GM18511 (cell line): ENCODE measurements around the gene TCF7L1.
A peak's percentile ranks its signal among the peaks of the same experiment; 100 is the strongest.
"Not testable (repeated sequence)": the region's sequence is repeated elsewhere in the genome, so short reads cannot be mapped to it uniquely, and the experiment has no call there.

Experiments used
- ATAC-seq: cut with Tn5 transposase; IDR thresholded peaks from one replicate; pipeline ENCODE4 v1.9.1; 2021; ENCODE audit warnings: mild to moderate bottlenecking, moderate library complexity; ENCODE audit not compliant: unreplicated experiment

The TCF7L1 gene

DNA sequence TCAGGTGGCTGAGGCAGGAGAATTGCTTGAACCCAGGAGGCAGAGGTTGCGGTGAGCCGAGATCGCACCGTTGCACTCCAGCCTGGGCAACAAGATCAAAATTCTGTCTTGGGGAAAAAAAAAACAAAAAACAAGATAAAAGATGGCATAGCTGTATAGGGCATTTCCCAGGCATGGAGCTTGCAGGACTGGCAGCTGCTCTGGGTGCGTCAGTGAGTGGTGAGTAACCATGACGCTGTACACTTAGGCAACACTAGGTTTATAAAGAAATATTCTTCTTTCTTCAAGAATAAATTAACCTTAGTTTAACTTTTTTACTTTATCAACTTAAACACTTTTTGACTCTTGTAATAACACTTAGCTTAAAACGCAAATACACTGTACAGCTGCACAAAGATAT is 179.2 kb downstream of the TCF7L1 start:
- ATAC-seq = no peak

DNA sequence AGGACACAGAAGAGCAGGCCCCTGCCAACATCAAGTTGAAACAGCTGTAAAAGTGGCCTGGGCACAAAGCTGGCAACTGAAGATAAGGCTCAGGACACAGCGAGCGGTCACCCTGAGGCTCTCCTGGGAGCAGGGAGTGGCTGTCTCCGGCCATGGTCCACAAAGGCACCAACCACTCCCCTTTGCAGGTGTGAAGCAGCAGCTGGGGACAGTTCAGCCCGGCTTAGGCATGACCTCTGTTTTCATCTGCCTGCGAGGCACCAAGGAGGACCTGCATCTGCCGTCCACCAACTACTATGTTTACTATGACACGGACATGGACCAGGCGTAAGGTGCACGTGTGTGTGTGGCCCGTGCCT is 181.7 kb downstream of the TCF7L1 start:
- no peak for ATAC-seq

DNA sequence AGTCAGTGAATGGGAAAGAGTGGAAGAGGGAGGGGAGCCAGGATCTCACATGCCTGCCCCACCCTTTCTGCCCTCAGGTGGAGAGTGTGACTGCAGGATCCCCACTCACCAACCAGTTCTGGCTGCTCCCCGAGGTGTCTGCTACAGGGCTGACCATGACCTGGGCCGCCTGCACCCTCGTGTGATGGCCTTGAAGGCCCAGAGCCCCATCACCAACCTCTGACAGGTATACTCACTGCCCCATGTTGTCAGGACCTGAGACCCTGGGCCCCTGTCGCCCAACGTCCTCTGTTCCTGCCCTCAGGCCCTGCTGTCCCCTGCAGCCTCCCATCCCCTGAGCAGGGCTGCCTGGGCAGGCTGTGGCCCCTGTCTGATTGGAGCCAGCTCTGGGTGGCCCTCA is 182.7 kb downstream of the TCF7L1 start:
- ATAC-seq = not testable (repeated sequence)

DNA sequence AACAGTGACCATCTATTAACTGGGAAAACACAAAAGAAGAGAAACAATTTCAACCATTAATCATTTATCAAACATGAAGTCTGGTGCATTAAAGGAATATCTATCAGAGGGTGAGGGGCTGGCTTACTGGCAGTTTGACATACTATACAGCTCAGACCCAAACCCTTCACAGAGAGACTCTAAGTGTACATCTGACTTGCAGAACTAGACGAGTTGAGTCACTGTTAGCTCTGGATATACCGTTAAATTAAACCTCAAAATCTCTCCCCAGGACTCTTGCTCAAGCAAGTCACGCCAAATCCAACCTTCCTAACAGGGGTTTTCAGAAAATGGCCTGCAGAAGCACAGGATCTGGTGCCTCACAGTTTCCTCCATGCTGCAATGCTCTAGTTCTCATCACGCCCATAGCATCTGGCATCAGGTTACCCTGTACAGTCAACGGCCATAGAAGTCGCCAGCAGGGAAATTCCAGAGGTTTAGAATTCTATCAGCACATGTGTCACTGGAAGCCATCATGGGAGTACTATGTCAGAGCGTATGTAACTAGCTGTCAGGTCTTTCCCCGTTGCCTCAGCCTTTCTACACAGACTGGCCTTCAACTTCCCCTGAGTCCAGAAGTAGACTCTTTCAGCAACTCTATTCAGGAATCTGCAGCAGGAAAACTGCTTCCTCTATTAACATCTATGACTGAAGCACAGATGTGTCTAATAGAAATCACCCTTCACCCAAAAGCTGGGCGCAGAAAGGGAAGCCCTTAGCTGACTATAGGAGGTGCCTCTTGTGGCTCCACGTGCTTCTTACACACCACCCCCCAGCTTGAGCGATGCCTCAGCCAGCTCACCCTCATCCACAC is 185.3 kb downstream of the TCF7L1 start:
- no peak for ATAC-seq

DNA sequence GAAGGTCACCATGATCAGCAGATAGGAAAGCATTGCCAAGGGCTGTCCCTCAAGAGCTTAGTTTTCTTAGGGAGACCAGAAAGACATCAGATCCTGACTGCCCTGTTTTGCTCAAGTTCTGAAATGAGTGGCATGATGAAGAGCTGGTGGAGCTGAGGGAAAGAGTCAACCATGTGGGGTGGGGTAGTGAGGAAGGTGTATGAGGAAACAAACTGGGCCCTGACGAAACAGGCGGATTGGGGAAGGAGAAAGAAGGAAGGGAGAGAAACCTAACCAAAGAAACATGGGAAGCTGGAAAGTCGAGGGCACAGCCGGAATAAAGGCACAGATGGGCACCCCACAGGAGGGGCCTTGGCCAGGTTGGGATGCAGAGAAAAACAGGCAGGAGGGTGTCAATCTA is 186.6 kb downstream of the TCF7L1 start:
- ATAC-seq = no peak

DNA sequence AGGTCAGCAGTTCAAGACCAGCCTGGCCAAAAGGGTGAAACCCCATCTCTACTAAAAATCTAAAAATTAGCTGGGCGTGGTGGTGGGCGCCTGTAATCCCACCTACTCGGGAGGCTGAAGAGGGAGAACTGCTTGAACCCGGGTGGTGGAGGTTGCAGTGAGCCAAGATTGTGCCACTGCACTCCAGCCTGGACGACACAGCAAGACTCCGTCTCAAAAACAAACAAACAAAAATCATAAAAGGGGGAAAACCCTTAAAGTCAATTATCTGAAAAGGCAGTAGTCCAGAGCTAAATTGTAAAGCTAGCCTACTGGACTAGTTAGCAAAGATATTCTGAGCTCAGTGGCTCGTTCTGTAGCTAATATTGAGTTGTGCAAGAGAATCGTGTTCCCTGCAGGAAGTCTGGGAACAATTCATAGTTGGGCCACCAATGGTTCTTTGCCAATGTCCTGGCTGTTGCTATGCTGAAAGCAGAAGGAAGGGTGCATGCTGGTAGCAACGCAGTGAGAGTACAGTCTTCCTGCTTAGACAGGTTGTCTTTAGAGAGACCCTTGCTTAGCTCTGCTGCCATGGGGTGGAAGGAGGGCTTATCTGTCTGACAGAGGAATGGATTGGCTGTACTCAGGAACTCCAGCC is 190.3 kb downstream of the TCF7L1 start:
- no peak for ATAC-seq

DNA sequence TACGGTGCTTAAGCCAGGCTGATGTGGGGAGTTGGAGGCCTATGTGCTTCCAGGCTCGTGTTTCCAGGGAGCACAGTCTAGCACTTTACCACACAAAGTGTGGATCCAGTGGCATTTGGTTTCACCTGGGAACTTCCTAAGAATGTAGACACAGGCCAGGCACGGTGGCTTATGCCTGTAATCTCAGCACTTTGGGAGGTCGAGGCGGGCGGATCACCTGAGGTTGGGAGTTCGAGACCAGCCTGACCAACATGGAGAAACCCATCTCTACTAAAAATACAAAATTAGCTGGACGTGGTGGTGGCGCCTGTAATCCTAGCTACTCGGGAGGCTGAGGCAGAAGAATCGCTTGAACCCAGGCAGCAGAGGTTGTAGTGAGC is 190.8 kb downstream of the TCF7L1 start:
- not testable (repeated sequence) for ATAC-seq

DNA sequence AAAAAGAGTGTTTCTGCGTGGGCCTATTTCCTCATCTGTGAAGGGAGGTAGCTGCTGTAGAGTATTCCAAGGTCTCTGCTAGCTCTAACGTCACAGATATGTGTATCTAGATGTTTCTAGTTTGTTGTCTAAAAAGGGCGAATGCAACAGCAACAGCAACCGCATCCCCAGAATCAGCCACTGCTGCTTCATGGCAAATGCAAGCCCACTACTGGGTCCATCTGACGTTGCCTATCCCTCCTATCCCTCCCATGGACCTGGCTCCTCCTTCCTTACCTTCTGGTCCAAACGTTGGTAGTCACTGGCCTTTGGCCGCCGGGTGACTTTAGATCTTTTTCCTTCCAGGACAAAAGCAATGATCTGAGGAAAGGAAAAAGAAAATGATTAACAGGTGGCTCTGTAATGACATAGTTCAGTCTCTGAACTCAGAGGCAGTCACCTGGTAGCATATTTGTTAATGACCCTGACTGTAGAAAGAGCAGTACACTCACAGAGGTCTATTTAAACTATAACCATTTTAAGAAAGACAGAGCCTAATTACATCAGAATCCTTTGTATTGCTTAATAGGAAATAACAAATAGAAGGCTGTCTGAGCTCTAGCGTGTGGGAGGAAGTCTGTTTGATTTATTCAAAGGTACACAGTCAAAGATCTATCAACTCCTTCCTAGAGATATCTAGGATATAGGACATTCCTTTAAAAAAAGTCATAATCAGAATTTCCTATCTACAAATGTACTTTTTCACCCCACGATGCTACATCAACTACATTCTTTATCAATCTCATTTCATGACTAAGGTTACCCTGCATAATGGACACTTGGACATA is 191.7 kb downstream of the TCF7L1 start:
- no peak for ATAC-seq

DNA sequence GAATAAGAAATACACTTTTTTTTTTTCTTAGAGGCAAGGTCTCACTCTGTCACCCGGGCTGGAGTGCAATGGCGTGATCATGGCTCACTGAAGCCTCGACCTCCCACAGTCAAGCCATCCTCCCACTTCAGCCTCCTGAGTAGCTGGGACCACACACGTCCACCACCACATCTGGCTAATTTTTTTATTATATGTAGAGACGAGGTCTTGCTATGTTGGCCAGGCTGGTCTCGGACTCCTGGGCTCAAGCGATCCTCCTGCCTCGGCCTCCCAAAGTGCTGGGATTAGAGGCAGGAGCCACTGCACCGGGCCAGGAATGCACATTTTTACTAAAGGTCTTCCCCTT is 192.2 kb downstream of the TCF7L1 start:
- no peak for ATAC-seq

DNA sequence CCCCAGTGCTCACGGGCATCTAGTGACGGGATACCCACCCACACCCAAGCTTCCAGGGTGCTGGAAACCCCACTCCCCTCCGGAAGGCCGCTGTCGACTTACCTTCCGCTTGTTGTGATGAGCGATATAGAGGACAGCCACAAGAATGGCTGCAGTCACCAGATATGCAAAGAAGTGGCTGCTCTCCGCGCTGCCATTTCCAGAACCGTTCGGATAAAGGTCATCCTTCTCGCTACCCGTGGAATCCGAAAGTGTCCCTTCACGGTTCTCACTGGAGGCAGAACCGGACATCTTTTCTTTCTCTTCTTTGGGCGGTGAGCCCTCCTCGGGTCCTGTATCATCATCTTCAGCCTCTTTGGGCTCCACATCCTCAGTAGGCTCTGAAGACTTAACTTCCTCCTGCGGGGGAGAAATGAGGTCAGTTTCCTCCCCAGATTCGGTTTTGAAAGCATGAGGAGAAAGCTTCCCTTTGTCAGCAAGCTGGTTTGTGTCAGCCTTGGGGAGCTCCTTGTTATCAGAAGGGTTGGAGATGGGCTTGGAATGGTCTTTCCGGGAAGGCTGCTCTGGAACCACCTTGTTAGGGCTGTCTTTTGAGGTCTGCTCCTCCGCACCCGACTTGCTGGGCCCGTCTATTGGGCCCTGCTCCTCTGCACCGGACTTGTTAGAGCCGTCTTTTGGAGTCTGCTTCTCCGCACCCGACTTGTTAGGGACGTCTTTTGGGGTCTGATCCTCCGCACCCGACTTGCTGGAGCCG is 193.4 kb downstream of the TCF7L1 start:
- peak; percentile 38 for ATAC-seq

DNA sequence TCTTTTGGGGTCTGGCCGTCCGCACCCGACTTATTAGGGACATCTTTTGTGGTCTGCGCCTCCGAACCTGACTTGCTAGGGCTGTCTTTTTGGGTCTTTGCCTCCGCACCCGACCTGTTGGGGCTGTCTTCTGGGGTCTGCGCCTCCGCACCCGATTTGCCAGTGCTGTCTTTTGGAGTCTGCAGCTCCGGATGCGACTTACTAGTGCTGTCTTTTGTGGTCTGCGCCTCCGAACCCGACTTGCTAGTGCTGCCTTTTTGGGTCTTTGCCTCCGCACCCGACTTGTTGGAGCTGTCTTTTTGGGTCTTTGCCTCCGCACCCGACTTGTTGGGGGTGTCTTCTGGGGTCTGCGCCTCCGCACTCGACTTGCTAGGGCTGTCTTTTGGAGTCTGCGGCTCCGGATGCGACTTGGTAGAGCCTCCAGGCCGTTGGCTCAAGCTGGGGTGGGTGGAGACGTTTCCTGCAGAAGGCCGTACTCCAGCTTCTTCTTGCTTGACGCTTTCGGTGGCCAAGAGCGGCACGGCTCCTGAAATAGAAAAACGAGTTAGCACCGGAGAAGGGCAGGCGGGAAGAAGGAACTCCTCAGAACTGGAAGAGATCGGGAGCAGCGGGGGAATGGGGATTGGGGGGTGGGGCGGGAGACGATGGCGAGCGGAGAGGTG is 194.1 kb downstream of the TCF7L1 start:
- peak; percentile 39 for ATAC-seq

DNA sequence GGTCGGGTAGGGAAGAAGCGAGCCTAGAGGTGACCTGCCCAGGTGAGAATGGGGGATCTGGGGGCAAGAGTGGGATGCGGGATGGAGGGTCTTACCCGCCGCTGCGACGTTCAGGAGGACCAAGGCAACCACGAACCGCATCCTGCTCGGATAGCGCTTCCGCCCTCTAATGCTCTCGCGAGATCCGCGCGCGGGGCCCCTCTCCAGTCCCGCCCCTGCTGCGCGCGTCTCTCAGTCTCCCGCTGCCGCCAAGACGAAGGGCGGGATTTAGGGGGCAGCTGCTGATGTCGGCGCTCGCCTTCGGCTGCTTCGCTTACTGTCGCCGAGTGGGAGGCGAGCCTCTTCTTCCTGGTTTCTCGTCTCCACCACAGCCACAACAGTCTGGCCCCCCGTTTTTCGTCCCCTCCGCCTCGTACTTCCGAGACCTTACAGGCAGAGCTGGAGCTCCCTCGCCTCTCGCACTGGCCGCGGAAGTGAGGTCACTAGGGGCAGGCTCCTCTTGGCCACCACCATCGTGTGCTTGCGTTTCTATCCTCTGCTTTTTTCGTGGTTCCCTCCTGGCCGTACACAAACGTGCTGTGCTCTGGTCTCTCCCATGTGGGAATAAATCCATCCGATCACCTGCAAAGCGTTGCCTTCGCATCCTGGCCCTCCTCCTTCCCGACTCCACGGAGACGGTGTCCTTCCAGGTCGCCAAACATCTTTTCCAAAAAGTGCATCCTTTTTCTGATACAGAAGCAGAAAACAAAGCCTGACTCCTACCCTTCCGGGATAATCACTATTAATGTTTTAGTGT is 194.8 kb downstream of the TCF7L1 start, which contains the start of gene TGOLN2:
TSS of gene TGOLN2 (minus strand) at position 168 of the 796 bp plus-strand sequence. CDS start at position 141, 27 bp downstream.
- ATAC-seq = peak; percentile 90

DNA sequence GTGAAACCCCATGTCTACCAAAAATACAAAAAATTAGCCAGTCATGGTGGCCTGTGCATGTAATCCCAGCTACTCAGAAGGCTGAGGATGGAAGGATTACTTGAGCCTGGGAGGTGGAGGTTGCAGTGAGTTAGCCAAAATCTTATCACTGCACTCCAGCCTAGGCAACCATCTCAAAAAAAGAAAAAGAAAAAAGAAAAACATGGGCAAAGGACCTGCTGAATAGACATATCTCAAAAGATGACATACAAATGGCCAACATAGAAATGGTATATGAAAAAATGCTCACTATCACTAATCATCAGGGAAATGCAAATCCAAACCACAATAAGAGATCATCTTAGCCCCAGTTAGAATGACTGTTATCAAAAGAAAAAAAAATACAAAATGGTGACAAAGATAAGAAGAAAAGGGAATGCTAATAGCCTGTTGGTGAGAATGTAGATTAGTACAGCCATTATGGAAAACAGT is 196.0 kb downstream of the TCF7L1 start:
- ATAC-seq = no peak

DNA sequence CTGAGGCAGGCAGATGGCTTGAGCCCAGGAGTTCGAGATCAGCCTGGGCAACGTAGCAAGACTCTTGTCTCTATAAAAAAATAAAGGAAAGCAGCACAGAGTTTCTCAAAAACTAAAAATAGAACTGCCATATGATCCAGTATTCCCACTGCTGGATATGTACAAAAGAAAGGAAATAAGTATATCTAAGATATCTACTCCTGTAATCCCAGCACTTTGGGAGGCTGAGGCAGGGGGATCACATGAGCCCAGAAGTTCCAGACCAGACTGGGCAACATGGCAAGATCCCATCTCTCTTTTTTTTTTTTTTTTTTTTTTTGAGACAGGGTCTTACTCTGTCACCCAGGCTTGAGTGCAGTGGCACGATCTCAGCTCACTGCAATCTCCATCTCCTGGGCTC is 196.5 kb downstream of the TCF7L1 start:
- ATAC-seq = not testable (repeated sequence)

DNA sequence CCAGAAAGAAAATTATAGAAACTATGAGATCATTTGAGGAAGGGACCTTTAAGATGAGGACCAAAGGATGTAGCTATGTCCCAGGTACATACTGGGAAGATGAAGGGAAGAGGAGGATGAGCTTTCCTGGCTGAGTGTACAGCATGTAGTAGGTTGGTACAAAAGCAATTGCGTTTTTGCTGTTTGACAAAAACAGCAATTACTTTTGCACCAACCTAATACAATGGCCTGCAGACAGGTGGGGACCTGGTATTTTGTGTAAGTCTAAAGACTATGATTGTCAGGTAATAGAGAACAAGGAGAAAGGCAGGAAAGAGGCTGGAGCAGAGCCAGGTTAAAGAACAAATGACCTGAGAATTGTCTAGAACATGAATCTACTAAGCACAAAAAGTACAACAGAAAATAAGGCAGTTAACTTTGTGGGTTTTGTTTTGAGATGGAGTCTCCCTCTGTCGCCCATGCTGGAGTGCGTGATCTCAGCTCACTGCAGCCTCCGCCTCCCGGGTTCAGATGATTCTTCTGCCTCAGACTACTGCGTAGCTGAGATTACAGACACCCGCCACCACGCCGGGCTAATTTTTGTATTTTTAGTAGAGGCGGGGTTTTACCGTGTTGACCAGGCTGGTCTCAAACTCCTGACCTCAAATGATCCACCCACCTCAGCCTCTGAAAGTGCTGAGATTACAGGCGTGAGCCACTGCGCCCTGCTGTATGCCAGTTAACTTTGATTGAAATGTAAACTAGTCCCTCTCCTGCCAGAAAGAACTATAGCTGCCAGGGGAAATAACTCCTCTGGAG is 197.8 kb downstream of the TCF7L1 start:
- ATAC-seq = no peak

DNA sequence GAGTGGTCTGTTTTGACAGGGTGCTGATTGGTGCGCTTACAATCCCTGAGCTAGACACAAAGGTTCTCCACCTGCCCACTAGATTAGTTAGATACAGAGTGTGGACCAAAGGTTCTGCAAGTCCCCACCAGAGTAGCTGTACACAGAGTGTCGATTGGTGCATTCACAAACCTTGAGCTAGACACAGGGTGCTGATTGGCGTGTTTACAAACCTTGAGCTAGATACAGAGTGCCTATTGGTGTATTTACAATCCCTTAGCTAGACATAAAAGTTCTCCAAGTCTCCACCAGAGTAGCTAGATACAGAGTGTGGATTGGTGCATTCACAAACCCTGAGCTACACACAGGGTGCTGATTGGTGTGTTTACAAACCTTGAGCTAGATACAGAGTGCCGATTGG is 200.7 kb downstream of the TCF7L1 start:
- not testable (repeated sequence) for ATAC-seq

DNA sequence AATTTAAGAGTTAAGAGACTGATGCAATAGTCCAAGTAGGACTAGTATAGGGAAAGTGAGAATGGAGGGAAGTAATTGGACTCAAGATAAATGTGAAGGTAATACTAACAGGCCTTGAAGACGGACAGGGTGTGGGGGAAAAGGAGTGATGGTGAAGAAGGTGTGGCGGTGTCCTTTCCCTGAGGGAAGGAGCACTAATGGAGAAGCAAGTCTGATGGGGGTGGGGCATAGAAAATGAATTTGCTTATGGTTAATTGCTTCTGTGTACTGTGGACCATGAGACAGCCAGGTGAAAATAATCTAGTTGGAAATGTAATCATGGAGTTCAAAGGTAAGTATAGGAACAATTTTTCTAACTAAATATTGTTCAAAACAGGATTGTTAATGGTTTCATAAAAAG is 201.7 kb downstream of the TCF7L1 start:
- no peak for ATAC-seq

DNA sequence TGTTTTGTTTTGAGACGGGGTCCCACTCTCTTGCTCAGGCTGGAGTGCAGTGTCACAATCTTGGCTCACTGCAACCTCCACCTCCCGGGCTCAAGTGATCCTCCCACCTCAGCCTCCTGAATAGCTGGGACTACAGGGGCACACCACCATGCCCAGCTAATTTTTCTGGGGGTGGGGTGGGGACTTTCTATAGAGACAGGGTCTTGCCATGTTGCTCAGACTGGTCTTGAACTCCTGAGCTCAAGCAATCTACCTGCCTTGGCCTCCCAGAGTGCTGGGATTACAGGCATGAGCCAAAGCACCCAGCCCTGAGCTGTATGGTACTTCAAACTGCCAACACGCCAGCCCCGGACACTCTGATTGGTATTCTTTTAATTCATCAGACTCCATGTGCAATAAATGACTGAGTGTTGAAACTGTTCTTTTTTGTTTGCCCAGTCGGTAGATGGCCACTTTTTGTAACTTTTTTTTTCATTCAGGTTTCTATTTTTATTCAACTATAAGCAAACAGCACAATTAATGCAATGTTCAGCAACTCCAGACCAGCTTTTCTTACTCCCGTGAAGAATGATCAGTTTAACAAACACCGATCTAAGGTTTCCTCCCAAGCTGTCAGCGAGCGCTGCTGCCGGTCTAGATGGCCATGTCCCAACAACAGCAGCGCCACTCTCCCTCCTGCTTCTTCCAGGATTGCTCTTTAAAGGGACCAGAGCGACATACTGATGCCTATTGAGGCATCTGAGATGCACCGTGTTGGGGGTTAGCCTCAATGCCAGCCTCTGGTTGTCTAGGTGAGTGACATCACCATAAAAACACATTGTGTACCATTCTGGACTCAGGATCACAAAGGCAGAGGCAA is 207.1 kb downstream of the TCF7L1 start:
- no peak for ATAC-seq
